ENCODE measurements around the gene SLC12A3. TPM values are rescaled to one million over a fixed set of nuclear protein-coding genes. Genes with fewer than 3 reads are reported as not detected.

Gene SLC12A3
- total and polyA plus RNA-seq, 2 experiments from 2014 or later, result not detected

GRCh38 chr16:56956756-56957155 is 91.7 kb downstream of the SLC12A3 start:
- Histone ChIP-seq H3K27ac (no peak overlapping the region), H3K36me3 (no peaks in the 10 kb centered on the region), H3K27me3 (no peaks in the 10 kb centered on the region), H3K9me3 (ENCODE audit: low read depth) (no peaks in the 10 kb centered on the region), H3K4me3 (no peak overlapping the region), H3K4me1 (ENCODE audit: low read depth) (peaks cover 8% of the 10 kb centered on the region)
- no peak for TF ChIP-seq CTCF (IDR thresholded peaks at IDR 0.05; ENCODE audit: low read depth, low read length)
- DNase-seq (ENCODE audit: low read depth in 1 of 2, low spot score in 1 of 2), result no peak

DNA sequence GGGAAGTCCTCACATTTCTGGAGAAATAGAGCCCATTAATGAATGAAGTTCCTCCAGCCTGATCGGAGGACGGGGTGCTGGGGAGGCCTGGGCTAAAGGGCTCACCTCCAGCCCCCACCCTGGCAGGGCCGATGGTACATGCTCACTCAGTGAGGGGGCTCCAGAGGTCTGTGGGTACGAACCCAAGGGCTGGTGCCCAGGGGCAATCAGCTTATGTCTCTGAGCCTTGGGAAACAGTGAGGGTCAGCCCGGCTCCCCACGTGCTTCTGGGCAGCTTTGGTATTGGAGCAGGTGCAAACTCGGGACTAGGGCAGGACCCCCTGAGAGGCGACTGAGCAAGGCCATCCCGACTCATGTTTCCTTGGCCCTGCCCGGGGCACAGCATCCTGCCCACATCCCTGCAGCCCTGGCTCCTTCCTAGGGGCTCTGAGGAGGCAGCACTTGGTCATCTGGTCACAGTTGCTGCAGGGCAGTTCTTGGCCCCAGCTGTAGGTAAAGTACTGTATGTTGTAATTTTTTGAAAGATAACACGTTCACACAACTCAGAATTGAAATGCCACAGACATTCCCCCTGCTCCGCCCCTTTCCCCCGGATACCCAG is 95.8 kb downstream of the SLC12A3 start:
- Histone ChIP-seq H3K27ac (no peak overlapping the region), H3K4me1 (ENCODE audit: low read depth) (peaks cover 15% of the 10 kb centered on the region), H3K36me3 (no peaks in the 10 kb centered on the region), H3K27me3 (no peaks in the 10 kb centered on the region), H3K4me3 (no peak overlapping the region), H3K9me3 (ENCODE audit: low read depth) (no peaks in the 10 kb centered on the region)
- DNase-seq (ENCODE audit: low read depth in 1 of 2, low spot score in 1 of 2), result peak in 1 of 2 donors; percentile 73
- TF ChIP-seq CTCF (IDR thresholded peaks at IDR 0.05; ENCODE audit: low read depth, low read length), result no peak

- TF ChIP-seq CTCF (IDR thresholded peaks at IDR 0.05; ENCODE audit: low read depth, low read length), result no peak
- DNase-seq (ENCODE audit: low read depth in 1 of 2, low spot score in 1 of 2), result peak in 1 of 2 donors; percentile 66
- no peak overlapping the region for H3K4me3 ChIP-seq
- H3K9me3 ChIP-seq (ENCODE audit: low read depth), result no peaks in the 10 kb centered on the region
- H3K4me1 ChIP-seq (ENCODE audit: low read depth), result peaks cover 15% of the 10 kb centered on the region
- H3K27ac ChIP-seq, result no peak overlapping the region
- H3K36me3 ChIP-seq, result no peaks in the 10 kb centered on the region
- no peaks in the 10 kb centered on the region for H3K27me3 ChIP-seq
These were observed 96.4 kb downstream of the SLC12A3 start for GRCh38 chr16:56961386-56961785.

GRCh38 chr16:56961851-56962281 is 96.9 kb downstream of the SLC12A3 start, which contains the start of gene CETP:
Gene CETP, plus strand, starts transcription at chr16:56961950. Its CDS starts 30 bp downstream, at chr16:56961980.
- no peaks in the 10 kb centered on the region for H3K36me3 ChIP-seq
- peaks cover 15% of the 10 kb centered on the region for H3K4me1 ChIP-seq (ENCODE audit: low read depth)
- H3K9me3 ChIP-seq (ENCODE audit: low read depth), result no peaks in the 10 kb centered on the region
- H3K27ac ChIP-seq, result no peak within 1 kb of the TSS
- DNase-seq (ENCODE audit: low read depth in 1 of 2, low spot score in 1 of 2), result peak in 1 of 2 donors; percentile 78
- no peak within 1 kb of the TSS for H3K4me3 ChIP-seq
- TF ChIP-seq CTCF (IDR thresholded peaks at IDR 0.05; ENCODE audit: low read depth, low read length), result no peak
- no peaks in the 10 kb centered on the region for H3K27me3 ChIP-seq

- Histone ChIP-seq H3K27ac (no peak overlapping the region), H3K9me3 (ENCODE audit: low read depth) (no peaks in the 10 kb centered on the region), H3K27me3 (no peaks in the 10 kb centered on the region), H3K4me1 (ENCODE audit: low read depth) (peaks cover 15% of the 10 kb centered on the region), H3K36me3 (no peaks in the 10 kb centered on the region), H3K4me3 (no peak overlapping the region)
- peak; percentile 74 for TF ChIP-seq CTCF (IDR thresholded peaks at IDR 0.05; ENCODE audit: low read depth, low read length)
- peak; percentile 89 to 90 for DNase-seq (ENCODE audit: low read depth in 1 of 2, low spot score in 1 of 2)
These were observed 99.5 kb downstream of the SLC12A3 start for GRCh38 chr16:56964243-56965148.

Other genes starting within 250 kb of the SLC12A3 start
- gene MT1E, start 239.4 kb upstream of the SLC12A3 start, total RNA-seq, result 3.6 and 9.1 TPM in 2 replicates
- gene MT1E, start 239.4 kb upstream of the SLC12A3 start, polyA plus RNA-seq, result 4.5 and 4.7 TPM in 2 replicates
- gene MT1M, start 232.5 kb upstream of the SLC12A3 start, total RNA-seq, result not detected in 2 replicates
- not detected in 2 replicates for gene MT1M, start 232.5 kb upstream of the SLC12A3 start, polyA plus RNA-seq
- not detected in 2 replicates for gene MT1A, start 226.5 kb upstream of the SLC12A3 start, total RNA-seq
- not detected in 2 replicates for gene MT1A, start 226.5 kb upstream of the SLC12A3 start, polyA plus RNA-seq
- gene MT1B, start 213.3 kb upstream of the SLC12A3 start, total RNA-seq, result not detected in 2 replicates
- not detected in 2 replicates for gene MT1B, start 213.3 kb upstream of the SLC12A3 start, polyA plus RNA-seq
- gene MT1F, start 207.2 kb upstream of the SLC12A3 start, total RNA-seq, result not detected in 2 replicates
- gene MT1F, start 207.2 kb upstream of the SLC12A3 start, polyA plus RNA-seq, result not detected in 2 replicates
- gene MT1G, start 197.1 kb upstream of the SLC12A3 start, total RNA-seq, result 3.7 TPM in 1 of 2 replicates, not detected in the other
- gene MT1G, start 197.1 kb upstream of the SLC12A3 start, polyA plus RNA-seq, result not detected in 2 replicates
- not detected in 2 replicates for gene MT1H, start 195.4 kb upstream of the SLC12A3 start, total RNA-seq
- gene MT1H, start 195.4 kb upstream of the SLC12A3 start, polyA plus RNA-seq, result not detected in 2 replicates
- gene MT1X, start 182.7 kb upstream of the SLC12A3 start, total RNA-seq, result 5.7 and 13.3 TPM in 2 replicates
- 9.3 and 11.1 TPM in 2 replicates for gene MT1X, start 182.7 kb upstream of the SLC12A3 start, polyA plus RNA-seq
- gene NUP93, start 135.1 kb upstream of the SLC12A3 start, total RNA-seq, result 110 and 115 TPM in 2 replicates
- 127 and 157 TPM in 2 replicates for gene NUP93, start 135.1 kb upstream of the SLC12A3 start, polyA plus RNA-seq
- 40.5 and 109 TPM in 2 replicates for gene HERPUD1, start 66.9 kb downstream of the SLC12A3 start, total RNA-seq
- 78.9 and 116 TPM in 2 replicates for gene HERPUD1, start 66.9 kb downstream of the SLC12A3 start, polyA plus RNA-seq
- 0.27 TPM in 1 of 2 replicates, not detected in the other for gene CETP, start 96.7 kb downstream of the SLC12A3 start, total RNA-seq
- gene CETP, start 96.7 kb downstream of the SLC12A3 start, polyA plus RNA-seq, result 0.49 TPM in 1 of 2 replicates, not detected in the other
- gene NLRC5, start 124.3 kb downstream of the SLC12A3 start, total RNA-seq, result 0.18 TPM in 1 of 2 replicates, not detected in the other
- gene NLRC5, start 124.3 kb downstream of the SLC12A3 start, polyA plus RNA-seq, result not detected in 2 replicates
- gene CPNE2, start 227.4 kb downstream of the SLC12A3 start, total RNA-seq, result 26.5 and 43.0 TPM in 2 replicates
- 25.5 and 49.6 TPM in 2 replicates for gene CPNE2, start 227.4 kb downstream of the SLC12A3 start, polyA plus RNA-seq